ENCODE data around the gene KIF18B. TPM values are rescaled to one million over a fixed set of nuclear protein-coding genes. Genes with fewer than 3 reads are reported as not detected.

The KIF18B gene
- polyA plus RNA-seq, 2 of the 4 experiments (the other 2 are of a cell fraction): 19.6 to 41.7 TPM

- no peaks in the 10 kb centered on the region for H3K9me3 ChIP-seq
- no peak overlapping the region for H3K4me3 ChIP-seq
- WGBS (ENCODE audit: missing lambda C conversion rate): 88% methylated on average over 13 of the region's 17 CpGs
- FAIRE-seq (no peak), DNase-seq (ENCODE audit: low read depth in 1 of 2, low spot score in 1 of 2) (no peak), ATAC-seq (no peak)
- POLR2A ChIA-PET: interaction anchor here (0.8 to 4.7 kb wide), 2 partner anchors 8 to 66 kb away, joined by 3 to 18 read pairs; partner anchors contain the start of gene C1QL1
- H3K4me1 ChIP-seq: peaks cover 60% of the 10 kb centered on the region
- no peak for TF ChIP-seq USF2 (IDR thresholded peaks at IDR 0.05)
- TF ChIP-seq MAFK (IDR thresholded peaks at IDR 0.05; ENCODE audit: partially characterized antibody): no peak
- no peak for TF ChIP-seq MYC (IDR thresholded peaks at IDR 0.05; ENCODE audit: borderline replicate concordance, low read length)
- TF ChIP-seq CTCF (IDR thresholded peaks at IDR 0.05): no peak
- no peak for TF ChIP-seq CEBPB (IDR thresholded peaks at IDR 0.05)
- TF ChIP-seq, protein P1, sequence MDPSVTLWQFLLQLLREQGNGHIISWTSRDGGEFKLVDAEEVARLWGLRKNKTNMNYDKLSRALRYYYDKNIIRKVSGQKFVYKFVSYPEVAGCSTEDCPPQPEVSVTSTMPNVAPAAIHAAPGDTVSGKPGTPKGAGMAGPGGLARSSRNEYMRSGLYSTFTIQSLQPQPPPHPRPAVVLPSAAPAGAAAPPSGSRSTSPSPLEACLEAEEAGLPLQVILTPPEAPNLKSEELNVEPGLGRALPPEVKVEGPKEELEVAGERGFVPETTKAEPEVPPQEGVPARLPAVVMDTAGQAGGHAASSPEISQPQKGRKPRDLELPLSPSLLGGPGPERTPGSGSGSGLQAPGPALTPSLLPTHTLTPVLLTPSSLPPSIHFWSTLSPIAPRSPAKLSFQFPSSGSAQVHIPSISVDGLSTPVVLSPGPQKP (IDR thresholded peaks at IDR 0.05; ENCODE audit: low read depth, low read length): no peak
- no peak for TF ChIP-seq HOXB5 (CRISPR knock-in tag; IDR thresholded peaks at IDR 0.05)
- no peak for TF ChIP-seq EHF (CRISPR knock-in tag; IDR thresholded peaks at IDR 0.05)
- no peak for TF ChIP-seq CHD2 (IDR thresholded peaks at IDR 0.05; ENCODE audit: low read length, partially characterized antibody)
- no peak for TF ChIP-seq BHLHE40 (IDR thresholded peaks at IDR 0.05; ENCODE audit: low read depth, low read length)
- no peak for TF ChIP-seq PHF8 (IDR thresholded peaks at IDR 0.05; ENCODE audit: borderline replicate concordance, low read depth)
- TF ChIP-seq RAD21 (conservative IDR thresholded peaks at IDR 0.05 in 1 of 2, IDR thresholded peaks at IDR 0.05 in 1 of 2): no peak
- CTCF ChIA-PET: interaction anchor here (0.8 to 18.5 kb wide), 26 partner anchors 11 to 233 kb away, joined by 3 to 223 read pairs (median 4); partner anchors contain the start of genes ACBD4, GFAP and PLCD3
- H3K27ac ChIP-seq: peak overlapping the region; percentile 8 to 87; a peak in 5 of 6 replicates
- peak overlapping the region; percentile 85; the same call in 2 of the 3 replicates for H3K4me2 ChIP-seq
Observed at GRCh38 chr17:44902135-44902760, 45.3 kb downstream of the KIF18B start.

DNA sequence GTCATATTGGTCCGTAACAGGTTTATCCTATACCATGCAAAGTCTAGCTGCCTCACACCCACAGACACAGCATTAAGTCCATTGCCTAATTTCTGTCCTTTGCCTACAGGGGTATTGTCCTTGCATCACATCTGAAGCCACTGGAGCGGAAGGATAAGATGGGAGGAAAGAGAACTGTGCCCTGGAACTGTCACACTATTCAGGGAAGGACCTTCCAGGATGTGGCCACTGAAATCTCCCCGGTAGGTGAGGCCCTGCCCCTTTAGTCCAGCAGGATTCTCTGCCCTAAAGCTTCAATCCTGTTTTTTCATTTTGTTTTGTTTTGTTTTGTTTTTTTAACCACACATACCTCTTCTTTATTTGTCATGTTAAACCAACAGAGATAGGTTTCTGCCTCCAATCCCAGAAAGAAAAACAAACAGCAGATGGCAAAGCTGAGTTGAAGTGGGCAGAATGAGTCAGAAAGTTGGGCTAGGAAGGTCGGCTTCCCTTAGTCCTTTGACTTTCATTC, 46.1 kb downstream of the KIF18B start:
- H3K27ac ChIP-seq: peak overlapping the region; percentile 8 to 87; a peak in 5 of 6 replicates
- FAIRE-seq: peak; percentile 85

GRCh38 chr17:44900894-44901293, 46.7 kb downstream of the KIF18B start:
- ATAC-seq (peak; percentile 22 to 26; a peak in 2 of 6 replicates), DNase-seq (ENCODE audit: low read depth in 1 of 2, low spot score in 1 of 2) (peak in 1 of 2 experiments; percentile 58), FAIRE-seq (peak; percentile 78)
- 24% methylated on average over 3 of the region's 3 CpGs for WGBS (ENCODE audit: missing lambda C conversion rate)
- ChIA-PET CTCF (interaction anchor here (1.0 to 18.5 kb wide), 14 partner anchors 15 to 235 kb away, joined by 3 to 223 read pairs (median 6); partner anchors contain the start of genes ACBD4 and GFAP), POLR2A (interaction anchor here (0.6 to 4.7 kb wide), 3 partner anchors 10 to 250 kb away, joined by 3 to 18 read pairs (median 5); no protein-coding TSS in a partner anchor)
- Histone ChIP-seq H3K4me2 (peak overlapping the region; percentile 85), H3K27ac (peak overlapping the region; percentile 87 to 96; a peak in 5 of 6 replicates), H3K4me1 (peaks cover 48% of the 10 kb centered on the region), H3K9me3 (no peaks in the 10 kb centered on the region), H3K4me3 (no peak overlapping the region)
- no peak for TF ChIP-seq SMC3 (IDR thresholded peaks at IDR 0.05)
- no peak for TF ChIP-seq POLR2A (IDR thresholded peaks at IDR 0.05; ENCODE audit: low read length)
- no peak for TF ChIP-seq ESRRA (IDR thresholded peaks at IDR 0.05; ENCODE audit: borderline replicate concordance, low read length)
- TF ChIP-seq RNF2 (IDR thresholded peaks at IDR 0.05; ENCODE audit: borderline replicate concordance, low read depth): no peak
- TF ChIP-seq ZC3H11A (IDR thresholded peaks at IDR 0.05): no peak
- no peak for TF ChIP-seq FOSB (CRISPR knock-in tag; IDR thresholded peaks at IDR 0.05)
- TF ChIP-seq NPAS2 (CRISPR knock-in tag; IDR thresholded peaks at IDR 0.05; ENCODE audit: borderline replicate concordance): no peak
- no peak for TF ChIP-seq KDM1A (IDR thresholded peaks at IDR 0.05; ENCODE audit: low read depth)
- TF ChIP-seq, protein P1 (IDR thresholded peaks at IDR 0.05; ENCODE audit: low read depth, low read length): no peak
- TF ChIP-seq, protein P2, sequence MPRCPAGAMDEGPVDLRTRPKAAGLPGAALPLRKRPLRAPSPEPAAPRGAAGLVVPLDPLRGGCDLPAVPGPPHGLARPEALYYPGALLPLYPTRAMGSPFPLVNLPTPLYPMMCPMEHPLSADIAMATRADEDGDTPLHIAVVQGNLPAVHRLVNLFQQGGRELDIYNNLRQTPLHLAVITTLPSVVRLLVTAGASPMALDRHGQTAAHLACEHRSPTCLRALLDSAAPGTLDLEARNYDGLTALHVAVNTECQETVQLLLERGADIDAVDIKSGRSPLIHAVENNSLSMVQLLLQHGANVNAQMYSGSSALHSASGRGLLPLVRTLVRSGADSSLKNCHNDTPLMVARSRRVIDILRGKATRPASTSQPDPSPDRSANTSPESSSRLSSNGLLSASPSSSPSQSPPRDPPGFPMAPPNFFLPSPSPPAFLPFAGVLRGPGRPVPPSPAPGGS (IDR thresholded peaks at IDR 0.05): no peak
- no peak for TF ChIP-seq FOXS1 (CRISPR knock-in tag; IDR thresholded peaks at IDR 0.05)
- no peak for TF ChIP-seq HOXA7 (CRISPR knock-in tag; IDR thresholded peaks at IDR 0.05)
- no peak for TF ChIP-seq CEBPB (IDR thresholded peaks at IDR 0.05)
- TF ChIP-seq HDAC2 (IDR thresholded peaks at IDR 0.05): no peak

More for the DNA sequence above, 46.1 kb downstream of the KIF18B start:
- peak; percentile 46; the same call in 1 of the 3 replicates for TF ChIP-seq SMC3 (IDR thresholded peaks at IDR 0.05)
- no peak for TF ChIP-seq ZNF302 (CRISPR knock-in tag; IDR thresholded peaks at IDR 0.05)
- no peak for TF ChIP-seq FOSL2 (IDR thresholded peaks at IDR 0.05)
- peak; percentile 54 for TF ChIP-seq FOSL2 (CRISPR knock-in tag; IDR thresholded peaks at IDR 0.05)
- no peak for TF ChIP-seq HOXA7 (CRISPR knock-in tag; IDR thresholded peaks at IDR 0.05)
- peak; percentile 22 to 35; a peak in 3 of 5 replicates for TF ChIP-seq RAD21 (conservative IDR thresholded peaks at IDR 0.05 in 1 of 2, IDR thresholded peaks at IDR 0.05 in 1 of 2)
- WGBS (ENCODE audit: missing lambda C conversion rate): 47% methylated on average over 4 of the region's 4 CpGs
- ChIA-PET POLR2A (interaction anchor here (0.8 to 4.7 kb wide), 2 partner anchors 9 to 67 kb away, joined by 3 to 18 read pairs; partner anchors contain the start of gene C1QL1), CTCF (interaction anchor here (0.8 to 18.5 kb wide), 21 partner anchors 10 to 234 kb away, joined by 3 to 223 read pairs (median 5); partner anchors contain the start of genes ACBD4, GFAP and PLCD3)
- Histone ChIP-seq H3K9me3 (no peaks in the 10 kb centered on the region), H3K4me1 (peaks cover 54% of the 10 kb centered on the region), H3K4me3 (no peak overlapping the region), H3K4me2 (peak overlapping the region; percentile 85)
- DNase-seq (ENCODE audit: low read depth in 1 of 2, low spot score in 1 of 2) (peak in 1 of 2 experiments; percentile 62), ATAC-seq (peak in 1 of 2 experiments; percentile 15; a peak in 3 of 6 replicates)
